LNCAP (cell line): ENCODE measurements around the gene ATG101.

Experiments
- CTCF ChIP-seq: fragments of 450-650 bp; IDR thresholded peaks from 2 replicates; pipeline ENCODE4 v1.5.1; 2017; ENCODE audit warnings: mild to moderate bottlenecking

The ATG101 gene

GRCh38 chr12:52043386-52044212 is 26.2 kb upstream of the ATG101 start:
- TF ChIP-seq CTCF: no peak

DNA sequence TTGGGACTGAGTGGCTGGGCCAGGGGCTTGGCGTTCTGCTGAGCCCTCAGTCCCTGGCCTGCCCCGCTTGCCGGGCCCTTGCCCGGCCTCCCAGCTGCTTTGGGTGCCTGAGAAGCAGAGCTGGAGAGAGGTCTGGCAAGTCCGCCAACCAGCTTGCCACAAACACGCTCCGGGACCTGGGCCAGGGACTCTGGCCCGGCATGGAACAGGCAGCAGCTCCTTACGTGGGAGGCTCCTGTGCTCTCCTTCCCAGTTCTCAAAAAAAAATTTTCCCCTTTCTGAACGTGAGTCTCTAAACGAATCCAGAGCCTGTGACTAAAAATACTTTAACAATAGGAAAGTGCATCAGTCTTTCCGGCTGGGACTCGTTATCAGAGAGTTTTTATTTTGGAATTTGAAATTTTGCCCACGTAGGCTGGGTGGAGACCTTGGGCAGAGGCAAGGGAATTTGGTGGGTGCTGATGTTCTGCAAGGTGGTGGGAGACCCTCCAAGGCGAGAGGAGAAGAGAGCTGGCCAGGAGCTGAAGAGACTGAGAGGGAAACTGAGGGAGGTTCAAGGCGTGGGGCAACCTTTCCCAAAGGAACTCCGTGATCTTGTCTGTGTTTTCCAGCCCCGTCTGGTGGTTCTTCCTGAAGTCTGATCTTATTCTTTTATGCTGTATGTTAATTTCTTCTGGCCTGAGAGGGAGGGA is 25.3 kb upstream of the ATG101 start:
- TF ChIP-seq CTCF: no peak

- TF ChIP-seq CTCF: no peak
Measured at GRCh38 chr12:52045794-52046199, 24.0 kb upstream of the ATG101 start.

DNA sequence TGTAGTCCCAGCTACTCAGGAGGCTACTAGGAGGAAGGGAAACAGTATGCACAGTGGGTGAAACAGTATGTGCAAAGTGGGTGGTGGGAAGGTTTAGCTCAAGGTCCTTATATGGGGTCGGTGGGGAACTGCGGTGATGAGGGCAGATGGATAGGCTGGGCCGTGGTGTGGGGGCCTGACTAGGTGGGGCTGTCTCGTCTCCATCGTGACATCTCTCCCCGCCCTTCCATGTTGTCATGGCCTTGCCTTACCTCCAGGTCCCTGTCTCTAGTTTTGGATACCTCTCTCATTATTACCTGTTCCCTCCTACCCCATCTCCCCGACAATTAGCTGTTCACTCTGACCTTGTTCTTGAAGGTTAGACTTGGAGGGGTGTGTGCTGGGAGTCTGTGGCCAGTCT is 22.9 kb upstream of the ATG101 start:
- no peak for TF ChIP-seq CTCF

DNA sequence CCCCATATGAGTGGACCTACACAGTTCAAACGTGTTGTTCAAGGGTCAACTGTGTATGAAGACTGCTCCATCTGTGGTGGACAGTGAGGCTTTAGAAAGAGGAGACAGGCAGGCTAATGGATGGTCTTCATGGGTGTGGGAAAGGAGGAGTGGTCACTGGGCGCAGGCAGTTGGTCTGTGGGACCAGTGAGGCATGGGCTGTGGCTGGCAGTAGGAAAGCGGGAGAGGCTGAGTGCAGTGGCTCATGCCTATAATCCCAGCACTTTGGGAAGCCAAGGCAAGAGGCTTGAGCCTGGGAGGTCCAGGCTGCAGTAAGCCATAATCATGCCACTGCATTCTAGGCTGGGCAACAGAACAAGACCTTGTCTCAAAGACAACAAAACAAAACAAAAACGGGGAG is 20.5 kb upstream of the ATG101 start:
- TF ChIP-seq CTCF: no peak

DNA sequence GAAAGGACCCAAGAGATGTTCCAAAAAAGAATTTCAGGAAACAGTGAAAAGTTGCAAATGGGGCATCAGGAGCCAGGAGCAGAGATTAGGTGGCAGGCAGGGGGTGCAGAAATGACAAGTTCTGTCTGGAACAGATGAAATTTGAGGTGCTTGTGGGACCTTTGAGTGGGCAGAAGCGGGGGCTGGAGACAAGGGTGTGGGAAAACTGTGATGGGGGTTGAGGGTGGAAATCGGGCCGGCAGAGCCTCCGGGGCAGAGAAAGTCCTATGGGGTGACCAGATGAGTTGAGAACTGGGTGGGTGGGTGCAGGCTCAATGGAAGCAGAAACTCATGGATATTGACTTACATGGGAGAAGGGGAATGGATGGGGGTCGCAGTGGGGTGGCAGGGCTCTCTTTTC is 20.1 kb upstream of the ATG101 start:
- no peak for TF ChIP-seq CTCF

DNA sequence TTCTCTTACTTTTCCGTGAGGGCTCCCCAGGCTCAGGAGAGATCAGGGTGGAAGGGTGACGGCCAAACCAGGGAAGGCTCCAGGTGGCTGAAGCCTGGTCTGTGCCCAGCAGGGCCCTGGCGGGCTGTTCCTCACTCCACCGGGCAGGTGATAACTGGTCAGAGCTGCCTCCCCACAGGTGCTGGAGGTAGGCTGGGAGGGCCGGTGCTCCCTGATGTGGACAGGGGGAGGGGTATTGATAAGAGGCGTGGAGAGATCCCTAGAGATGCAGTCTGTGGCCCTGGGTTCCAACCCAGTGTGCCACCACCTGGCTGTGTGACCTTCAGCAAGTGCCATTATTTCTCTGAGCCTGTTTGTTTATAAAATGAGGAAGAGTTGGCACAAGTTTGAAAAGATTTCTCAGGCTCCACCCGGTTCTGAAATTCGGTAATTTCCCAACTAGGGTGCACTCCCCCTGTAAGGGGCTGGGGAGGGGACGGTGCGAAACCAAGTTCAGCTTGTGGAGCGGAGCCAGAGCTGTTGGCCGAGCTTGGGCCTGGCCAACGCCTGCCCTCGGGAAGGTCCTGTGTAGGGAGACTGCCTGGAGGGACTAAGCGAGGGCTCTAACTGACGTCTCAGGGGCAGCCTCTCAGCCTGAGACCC is 19.5 kb upstream of the ATG101 start:
- TF ChIP-seq CTCF: no peak
